Body of pancreas (tissue), 4 donors: ENCODE results near the gene BZW1. TPM values are rescaled to one million over a fixed set of nuclear protein-coding genes. Genes with fewer than 3 reads are reported as not detected.
A peak's percentile ranks its signal among the peaks of the same experiment; 100 is the strongest.
"Not testable (repeated sequence)": the region's sequence is repeated elsewhere in the genome, so short reads cannot be mapped to it uniquely, and the experiment has no call there.

Experiments
- ATAC-seq: fragments of 150-250 bp; one replicate; pipeline ENCODE4 v1.9.1; 2016
- DNase-seq, 4 donors: peaks; one replicate each; pipeline ENCODE4 v3.0.0-alpha.2; 2019
- H3K27ac ChIP-seq, 4 donors: fragments of 200-600 bp; sonication (generic); 1 replicate in 3 of 4; 2 replicates in 1 of 4; pipeline versions ENCODE4 v1.5.1 to v1.6.1; 2016 to 2019; ENCODE audit warnings: mild to moderate bottlenecking in 1 of 4, mixed read lengths in 1 of 4, moderate library complexity in 1 of 4
- H3K27me3 ChIP-seq, 2 donors: fragments of 200-600 bp; sonication (generic); one replicate each; pipeline ENCODE4 v1.6.0; 2016; ENCODE audit warnings: mild to moderate bottlenecking in 1 of 2
- H3K36me3 ChIP-seq, 2 donors: fragments of 200-600 bp; sonication (generic); replicated peaks in 1 of 2; 2 replicates each; pipeline ENCODE4 v1.5.1; 2016; ENCODE audit warnings: low read depth in 2 of 2; ENCODE audit not compliant: insufficient read depth in 1 of 2
- H3K4me1 ChIP-seq: fragments of 200-600 bp; sonication (generic); one replicate; pipeline ENCODE4 v1.6.0; 2016
- H3K4me3 ChIP-seq, 2 donors: fragments of 200-600 bp; sonication (generic); 1 replicate in 1 of 2; 2 replicates in 1 of 2; pipeline ENCODE4 v1.5.1; 2016 to 2019
- H3K9me3 ChIP-seq, 3 donors: fragments of 200-600 bp; sonication (generic); 1 replicate in 2 of 3; 2 replicates in 1 of 3; pipeline ENCODE4 v1.5.1; 2016
- POLR2A ChIP-seq, 3 donors: fragments of 450-650 bp; IDR thresholded peaks; one replicate each; pipeline ENCODE4 v1.6.1; 2016; ENCODE audit warnings: antibody characterized with exemption in 3 of 3, mild to moderate bottlenecking in 2 of 3
- WGBS, 2 donors: methylation state at CpG; one replicate each; pipeline ENCODE4 v1.1.5; 2017; 5-methylcytosine and 5-hydroxymethylcytosine counted together
- intact Hi-C: fragments of 100-400 bp; cut with DNase I; formaldehyde crosslinking; loops from one replicate; pipeline ENCODE4 v1.15.1; 2023
- total RNA-seq, 2 donors: library from RNA; depleted of rRNA; stranded (reverse); fragments of >200 nt; gene quantifications; one replicate each; pipeline ENCODE4 v1.1.0, GENCODE V29; 2016
- TF ChIP-seq, protein P1 (sequence below), 7 experiments: fragments of 450-650 bp in 4 of 7; fragments of 200-600 bp in 3 of 7; sonication (generic) in 3 of 7; IDR thresholded peaks; one replicate each; pipeline ENCODE4 v1.5.1; 2016 to 2019; ENCODE audit warnings: antibody characterized with exemption in 7 of 7

The BZW1 gene
- total RNA-seq, 2 donors from 2014 or later: 45.4 to 88.3 TPM

DNA sequence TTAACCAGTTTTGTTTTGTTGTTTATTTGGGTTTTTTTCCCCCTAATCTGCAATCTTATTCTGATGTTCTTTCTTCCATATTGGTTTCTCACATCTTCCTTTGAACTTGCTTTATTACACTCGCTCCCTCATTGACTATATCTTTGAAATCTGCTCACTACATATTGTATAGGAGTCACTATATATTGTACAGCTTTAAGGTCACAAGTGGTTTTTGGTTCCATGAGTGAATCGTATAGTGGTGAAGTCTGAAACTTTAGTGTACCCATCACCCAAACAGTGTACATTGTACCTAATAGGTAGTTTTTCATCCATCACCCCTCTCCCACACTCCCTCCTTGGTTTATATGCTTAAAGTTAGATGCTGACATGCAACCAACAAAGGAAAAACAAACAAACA lies 11.3 kb upstream of the BZW1 start:
- Histone ChIP-seq H3K36me3 (no peaks in the 10 kb centered on the region), H3K4me3 (no peak overlapping the region), H3K9me3 (no peaks in the 10 kb centered on the region), H3K27ac (no peak overlapping the region), H3K27me3 (no peaks in the 10 kb centered on the region), H3K4me1 (peaks cover 14% of the 10 kb centered on the region)
- intact Hi-C loops: loop anchor here (10.0 kb wide), 1 partner anchor 46 kb away; no protein-coding TSS in a partner anchor
- TF ChIP-seq POLR2A (IDR thresholded peaks at IDR 0.05): no peak
- TF ChIP-seq, protein P1, sequence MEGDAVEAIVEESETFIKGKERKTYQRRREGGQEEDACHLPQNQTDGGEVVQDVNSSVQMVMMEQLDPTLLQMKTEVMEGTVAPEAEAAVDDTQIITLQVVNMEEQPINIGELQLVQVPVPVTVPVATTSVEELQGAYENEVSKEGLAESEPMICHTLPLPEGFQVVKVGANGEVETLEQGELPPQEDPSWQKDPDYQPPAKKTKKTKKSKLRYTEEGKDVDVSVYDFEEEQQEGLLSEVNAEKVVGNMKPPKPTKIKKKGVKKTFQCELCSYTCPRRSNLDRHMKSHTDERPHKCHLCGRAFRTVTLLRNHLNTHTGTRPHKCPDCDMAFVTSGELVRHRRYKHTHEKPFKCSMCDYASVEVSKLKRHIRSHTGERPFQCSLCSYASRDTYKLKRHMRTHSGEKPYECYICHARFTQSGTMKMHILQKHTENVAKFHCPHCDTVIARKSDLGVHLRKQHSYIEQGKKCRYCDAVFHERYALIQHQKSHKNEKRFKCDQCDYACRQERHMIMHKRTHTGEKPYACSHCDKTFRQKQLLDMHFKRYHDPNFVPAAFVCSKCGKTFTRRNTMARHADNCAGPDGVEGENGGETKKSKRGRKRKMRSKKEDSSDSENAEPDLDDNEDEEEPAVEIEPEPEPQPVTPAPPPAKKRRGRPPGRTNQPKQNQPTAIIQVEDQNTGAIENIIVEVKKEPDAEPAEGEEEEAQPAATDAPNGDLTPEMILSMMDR (IDR thresholded peaks at IDR 0.05): no peak
- 85 to 89% methylated on average over 2 of the region's 2 CpGs for WGBS, 2 donors
- ATAC-seq (no peak), DNase-seq (no peak)

DNA sequence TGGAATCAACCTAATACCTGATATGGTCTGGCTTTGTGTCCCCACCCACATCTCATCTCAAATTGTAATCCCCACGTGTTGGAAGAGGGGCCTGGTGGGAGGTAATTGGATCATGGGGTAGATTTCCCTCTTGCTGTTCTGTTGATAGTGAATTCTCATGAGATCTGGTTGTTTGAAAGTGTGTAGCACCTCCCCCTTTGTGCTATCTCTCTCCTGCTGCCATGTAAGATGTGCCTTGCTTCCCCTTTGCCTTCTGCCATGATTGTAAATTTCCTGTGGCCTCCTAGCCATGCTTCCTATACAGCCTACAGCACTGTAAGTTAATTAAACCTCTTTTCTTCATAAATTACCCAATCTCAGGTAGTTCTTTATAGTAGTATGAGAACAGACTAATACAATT lies 10.3 kb upstream of the BZW1 start:
- not testable (repeated sequence) for DNase-seq, H3K4me3 ChIP-seq, H3K27ac ChIP-seq, H3K9me3 ChIP-seq, ATAC-seq, H3K36me3 ChIP-seq, H3K27me3 ChIP-seq
- WGBS, 2 donors: no CpG with 5 or more reads among the region's 1 CpG
- intact Hi-C loops: loop anchor here (10.0 kb wide), 1 partner anchor 47 kb away; no protein-coding TSS in a partner anchor
- H3K4me1 ChIP-seq: peaks cover 14% of the 10 kb centered on the region

DNA sequence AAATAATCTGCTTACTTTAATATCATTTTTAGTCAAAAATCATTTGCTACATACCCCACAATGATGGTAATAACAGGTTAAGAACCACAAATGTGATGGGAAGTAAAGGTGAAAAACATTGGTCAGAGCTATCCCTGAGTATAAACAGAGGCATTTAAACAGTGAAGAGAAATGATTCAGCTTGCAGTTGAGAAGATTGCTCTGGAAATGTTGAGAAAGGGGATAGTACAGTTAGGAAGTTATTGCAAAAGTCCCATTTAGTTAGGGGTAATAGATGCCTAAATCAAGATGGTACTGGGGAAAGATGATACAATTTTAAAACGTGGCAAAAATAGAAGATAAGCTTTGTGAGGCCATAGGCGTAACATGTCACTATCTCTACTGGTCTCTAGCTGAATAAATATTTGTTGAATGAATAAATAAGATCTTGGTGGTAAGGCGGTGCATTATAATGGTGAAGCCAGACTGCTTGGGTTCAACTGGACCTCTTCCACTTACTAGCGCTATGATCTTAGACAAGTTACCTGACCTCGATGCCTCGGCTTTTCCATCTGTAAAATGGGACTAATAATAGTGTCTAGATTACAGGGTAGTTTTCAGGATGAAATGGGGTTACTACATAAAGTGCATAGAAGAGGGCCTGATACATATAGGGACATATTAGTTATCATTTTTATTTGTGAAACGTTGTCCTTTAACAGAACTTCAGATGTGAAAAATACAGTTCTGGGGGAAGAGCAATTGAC lies 2.0 kb upstream of the BZW1 start:
- 53 to 56% methylated on average over 7 of the region's 7 CpGs for WGBS, 2 donors
- ATAC-seq (no peak), DNase-seq (no peak)
- H3K27me3 ChIP-seq: no peaks in the 10 kb centered on the region
- no peak for TF ChIP-seq POLR2A (IDR thresholded peaks at IDR 0.05)
- TF ChIP-seq, protein P1 (IDR thresholded peaks at IDR 0.05): no peak
- H3K36me3 ChIP-seq: peaks cover 0 to 3% of the 10 kb centered on the region in 2 donors
- intact Hi-C loops: loop anchor here (10.0 kb wide), 2 partner anchors 55 to 95 kb away; no protein-coding TSS in a partner anchor
- peak overlapping the region; percentile 90 to 99 (median 96) for H3K27ac ChIP-seq
- no peak overlapping the region for H3K4me3 ChIP-seq
- no peaks in the 10 kb centered on the region for H3K9me3 ChIP-seq
- H3K4me1 ChIP-seq: peaks cover 34% of the 10 kb centered on the region

DNA sequence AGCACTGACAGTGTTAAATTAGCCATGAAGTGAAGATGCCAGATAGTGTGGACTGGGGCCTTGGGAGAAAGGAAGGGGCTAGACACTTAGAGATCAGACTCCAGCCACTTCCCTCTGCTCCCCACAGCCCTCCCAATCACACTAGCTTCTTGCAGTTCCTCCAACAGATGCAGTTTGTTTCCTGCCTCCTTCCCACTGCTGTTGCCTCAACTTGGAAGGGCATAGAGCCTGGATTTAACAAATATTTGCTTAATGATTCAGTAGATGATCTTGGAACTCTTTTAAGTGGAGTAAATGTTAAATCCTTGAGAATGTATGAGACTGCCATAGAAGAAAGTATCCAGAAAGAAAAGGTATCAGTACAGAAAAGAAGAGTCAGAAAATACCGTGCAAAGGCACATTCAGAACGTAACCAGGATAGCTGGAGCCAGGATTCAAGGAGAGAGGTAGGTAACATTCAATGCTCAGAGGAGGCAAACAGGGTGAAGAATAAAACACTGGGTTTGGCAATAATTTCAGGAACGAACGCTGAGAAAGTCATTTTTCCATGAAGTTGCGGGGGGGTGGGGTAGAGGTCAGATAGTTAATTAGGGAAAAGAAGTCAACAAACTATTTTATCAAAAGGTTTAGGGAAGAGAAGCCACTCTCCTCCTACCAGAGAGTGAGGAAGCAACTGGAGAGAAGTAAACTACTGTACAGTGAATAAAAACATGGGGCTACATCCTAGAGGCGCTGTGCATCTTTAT lies 1.3 kb upstream of the BZW1 start:
- H3K4me3 ChIP-seq: peak overlapping the region in 1 of 2 donors; percentile 14
- intact Hi-C loops: loop anchor here (10.0 kb wide), 1 partner anchor 96 kb away; no protein-coding TSS in a partner anchor
- no peaks in the 10 kb centered on the region for H3K27me3 ChIP-seq
- peaks cover 36% of the 10 kb centered on the region for H3K4me1 ChIP-seq
- TF ChIP-seq, protein P1 (IDR thresholded peaks at IDR 0.05): no peak
- no peak for TF ChIP-seq POLR2A (IDR thresholded peaks at IDR 0.05)
- DNase-seq (peak; percentile 39 to 57 (median 50)), ATAC-seq (no peak)
- H3K9me3 ChIP-seq: no peaks in the 10 kb centered on the region
- H3K27ac ChIP-seq: peak overlapping the region; percentile 90 to 99 (median 96)
- 7 to 10% methylated on average over 6 of the region's 6 CpGs for WGBS, 2 donors
- H3K36me3 ChIP-seq: peaks cover 0 to 5% of the 10 kb centered on the region in 2 donors

DNA sequence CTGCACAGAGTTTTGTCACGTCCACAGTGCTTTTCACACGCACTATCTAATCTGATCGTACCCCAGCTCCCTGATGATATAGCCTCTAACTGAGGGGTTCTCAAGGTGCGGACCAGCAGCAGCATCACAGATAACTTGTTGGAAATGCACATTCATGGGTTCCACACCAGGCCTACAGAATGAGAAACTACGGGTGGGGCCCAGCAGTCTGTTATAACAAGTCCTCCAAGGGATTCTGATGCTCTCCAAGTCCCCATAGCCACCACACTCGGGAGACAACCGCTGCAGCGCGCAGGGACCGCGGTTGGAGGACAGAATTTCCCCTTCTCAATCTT lies 745 bp upstream of the BZW1 start:
- ATAC-seq: no peak
- WGBS, 2 donors: 2 to 3% methylated on average over 9 to 11 of the region's 11 CpGs
- H3K27ac ChIP-seq: peak overlapping the region; percentile 90 to 99 (median 96)
- H3K36me3 ChIP-seq: peaks cover 0 to 10% of the 10 kb centered on the region in 2 donors
- H3K4me3 ChIP-seq: peak overlapping the region; percentile 14 to 33
- no peaks in the 10 kb centered on the region for H3K27me3 ChIP-seq
- H3K4me1 ChIP-seq: peaks cover 36% of the 10 kb centered on the region
- TF ChIP-seq, protein P1 (IDR thresholded peaks at IDR 0.05): no peak
- TF ChIP-seq POLR2A (IDR thresholded peaks at IDR 0.05): no peak
- intact Hi-C loops: loop anchor here (10.0 kb wide), 1 partner anchor 96 kb away; no protein-coding TSS in a partner anchor
- H3K9me3 ChIP-seq: no peaks in the 10 kb centered on the region
- no peak for DNase-seq
